Upper lobe of left lung (tissue), 6 donors: Measurements from ENCODE around the gene MID1. TPM values are rescaled to one million over a fixed set of nuclear protein-coding genes. Genes with fewer than 3 reads are reported as not detected.

Source experiments
- ATAC-seq, 2 donors: fragments of 200-7000 bp; cut with Tn5 transposase; one replicate each; pipeline ENCODE4 v1.9.1; 2022; ENCODE audit warnings: mild to moderate bottlenecking in 2 of 2, moderate library complexity in 2 of 2; ENCODE audit not compliant: low FRiP score in 2 of 2
- DNase-seq, 2 donors: peaks; one replicate each; pipeline ENCODE4 v3.0.0-alpha.2; 2019 to 2020
- H3K27ac ChIP-seq, 4 donors: fragments of 200-600 bp; sonication (generic); one replicate each; pipeline ENCODE4 v1.5.1; 2016 to 2019
- H3K27me3 ChIP-seq, 4 donors: fragments of 200-600 bp; sonication (generic); one replicate each; pipeline ENCODE4 v1.5.1; 2017 to 2019
- H3K36me3 ChIP-seq, 4 donors: fragments of 200-600 bp; sonication (generic); one replicate each; pipeline ENCODE4 v1.5.1; 2016 to 2019
- H3K4me1 ChIP-seq, 4 donors: fragments of 200-600 bp; sonication (generic); one replicate each; pipeline ENCODE4 v1.5.1; 2018 to 2019
- H3K4me3 ChIP-seq, 4 donors: fragments of 200-600 bp; sonication (generic); one replicate each; pipeline ENCODE4 v1.5.1; 2017 to 2019; ENCODE audit warnings: mild to moderate bottlenecking in 2 of 4, moderate library complexity in 1 of 4
- H3K9me3 ChIP-seq, 4 donors: fragments of 200-600 bp; sonication (generic); one replicate each; pipeline ENCODE4 v1.5.1; 2018 to 2019
- CTCF ChIP-seq, 6 experiments: fragments of 450-650 bp in 4 of 6; fragments of 200-600 bp in 2 of 6; sonication (generic) in 2 of 6; IDR thresholded peaks; one replicate each; pipeline ENCODE4 v1.5.1; 2016 to 2019; ENCODE audit warnings: antibody characterized with exemption in 6 of 6
- EP300 ChIP-seq, 4 donors: sonication (generic); formaldehyde crosslinking; IDR thresholded peaks; one replicate each; pipeline ENCODE4 v1.5.1; 2017; ENCODE audit warnings: antibody characterized with exemption in 4 of 4, control low read depth in 2 of 4
- POLR2A ChIP-seq, 4 donors: fragments of 450-650 bp; IDR thresholded peaks; one replicate each; pipeline ENCODE4 v1.5.1; 2016 to 2017; ENCODE audit warnings: antibody characterized with exemption in 4 of 4, mild to moderate bottlenecking in 2 of 4
- POLR2AphosphoS5 ChIP-seq, 2 donors: sonication (generic); formaldehyde crosslinking; IDR thresholded peaks; one replicate each; pipeline ENCODE4 v1.5.1; 2017; ENCODE audit warnings: antibody characterized with exemption in 2 of 2
- WGBS, 2 donors: methylation state at CpG; one replicate each; pipeline ENCODE4 v1.1.5; 2017 to 2018; 5-methylcytosine and 5-hydroxymethylcytosine counted together
- total RNA-seq, 6 donors: library from RNA; depleted of rRNA in 4 of 6; stranded (reverse); fragments of >200 nt in 4 of 6; gene quantifications; one replicate each; pipeline versions ENCODE4 v1.1.0 to v1.2.1, GENCODE V29; 2016 to 2021
- donor health status: DM: no; HTN: no; CAD: no; lungs with moderate emphysema.
- donor health status: DM: no; HTN: yes; CAD: no; lungs with severe emphysema.

MID1 gene
- total RNA-seq, 6 donors from 2014 or later = 17.2 to 36.7 (median 25.6) TPM

- Histone ChIP-seq H3K4me1 (no peaks in the 10 kb centered on the region), H3K27ac (no peak overlapping the region)
- ATAC-seq = no peak
Measured at GRCh38 chrX:10512741-10513140, 107.6 kb downstream of the MID1 start.

GRCh38 chrX:10512258-10512657 is 108.1 kb downstream of the MID1 start:
- DNase-seq (no peak), ATAC-seq (no peak)
- no peaks in the 10 kb centered on the region for H3K4me1 ChIP-seq
- no peak overlapping the region for H3K4me3 ChIP-seq
- 17 to 31% methylated on average over 1 of the region's 1 CpG for WGBS, 2 donors
- no peaks in the 10 kb centered on the region for H3K27me3 ChIP-seq
- no peak for TF ChIP-seq CTCF (IDR thresholded peaks at IDR 0.05)
- TF ChIP-seq POLR2AphosphoS5 (IDR thresholded peaks at IDR 0.05) = no peak
- TF ChIP-seq POLR2A (IDR thresholded peaks at IDR 0.05) = no peak
- H3K9me3 ChIP-seq = no peaks in the 10 kb centered on the region
- H3K36me3 ChIP-seq = no peaks in the 10 kb centered on the region
- H3K27ac ChIP-seq = no peak overlapping the region

More at GRCh38 chrX:10512741-10513140, 107.6 kb downstream of the MID1 start:
- Histone ChIP-seq H3K4me3 (no peak overlapping the region), H3K9me3 (no peaks in the 10 kb centered on the region), H3K27me3 (no peaks in the 10 kb centered on the region), H3K36me3 (no peaks in the 10 kb centered on the region)
- WGBS, 2 donors = 69 to 90% methylated on average over 3 of the region's 3 CpGs
- TF ChIP-seq CTCF (IDR thresholded peaks at IDR 0.05) = no peak
- TF ChIP-seq POLR2AphosphoS5 (IDR thresholded peaks at IDR 0.05) = no peak
- no peak for TF ChIP-seq POLR2A (IDR thresholded peaks at IDR 0.05)
- no peak for TF ChIP-seq EP300 (IDR thresholded peaks at IDR 0.05)
- DNase-seq = no peak

- Histone ChIP-seq H3K4me1 (no peaks in the 10 kb centered on the region), H3K27ac (no peak overlapping the region), H3K27me3 (no peaks in the 10 kb centered on the region), H3K4me3 (no peak overlapping the region), H3K9me3 (no peaks in the 10 kb centered on the region), H3K36me3 (no peaks in the 10 kb centered on the region)
- DNase-seq = no peak
- ATAC-seq = no peak
- 81 to 82% methylated on average over 2 to 3 of the region's 3 CpGs for WGBS, 2 donors
- no peak for TF ChIP-seq POLR2A (IDR thresholded peaks at IDR 0.05)
- no peak for TF ChIP-seq EP300 (IDR thresholded peaks at IDR 0.05)
- TF ChIP-seq CTCF (IDR thresholded peaks at IDR 0.05) = no peak
- TF ChIP-seq POLR2AphosphoS5 (IDR thresholded peaks at IDR 0.05) = no peak
Measured at GRCh38 chrX:10509397-10509796, 111.0 kb downstream of the MID1 start.

- no peak for ATAC-seq
- no peaks in the 10 kb centered on the region for H3K27me3 ChIP-seq
- no peak overlapping the region for H3K4me3 ChIP-seq
- DNase-seq = no peak
- no peaks in the 10 kb centered on the region for H3K9me3 ChIP-seq
- no peak overlapping the region for H3K27ac ChIP-seq
- H3K4me1 ChIP-seq = no peaks in the 10 kb centered on the region
- H3K36me3 ChIP-seq = no peaks in the 10 kb centered on the region
- TF ChIP-seq POLR2A (IDR thresholded peaks at IDR 0.05) (no peak), EP300 (IDR thresholded peaks at IDR 0.05) (no peak), POLR2AphosphoS5 (IDR thresholded peaks at IDR 0.05) (no peak), CTCF (IDR thresholded peaks at IDR 0.05) (no peak)
Measured at GRCh38 chrX:10508891-10509290, 111.5 kb downstream of the MID1 start.

- no peak for ATAC-seq
- TF ChIP-seq EP300 (IDR thresholded peaks at IDR 0.05) (no peak), POLR2A (IDR thresholded peaks at IDR 0.05) (no peak), POLR2AphosphoS5 (IDR thresholded peaks at IDR 0.05) (no peak), CTCF (IDR thresholded peaks at IDR 0.05) (no peak)
- Histone ChIP-seq H3K4me1 (no peaks in the 10 kb centered on the region), H3K9me3 (no peaks in the 10 kb centered on the region), H3K27me3 (no peaks in the 10 kb centered on the region), H3K27ac (no peak overlapping the region), H3K36me3 (no peaks in the 10 kb centered on the region), H3K4me3 (no peak overlapping the region)
- 79 to 84% methylated on average over 2 of the region's 2 CpGs for WGBS, 2 donors
- DNase-seq = no peak
Measured at GRCh38 chrX:10507876-10508275, 112.5 kb downstream of the MID1 start.
